ELF-1 (cell line): ENCODE data around the gene CST7.
A peak's percentile ranks its signal among the peaks of the same experiment; 100 is the strongest.
"Not testable (repeated sequence)": the region's sequence is repeated elsewhere in the genome, so short reads cannot be mapped to it uniquely, and the experiment has no call there.

Experiments
- DNase-seq: peaks from one replicate; pipeline ENCODE4 v3.0.0-alpha.2; 2016; ENCODE audit warnings: low read depth, low spot score

The CST7 gene

GRCh38 chr20:24929867-24930723 is 19.0 kb upstream of the CST7 start:
- DNase-seq: peak; percentile 86

DNA sequence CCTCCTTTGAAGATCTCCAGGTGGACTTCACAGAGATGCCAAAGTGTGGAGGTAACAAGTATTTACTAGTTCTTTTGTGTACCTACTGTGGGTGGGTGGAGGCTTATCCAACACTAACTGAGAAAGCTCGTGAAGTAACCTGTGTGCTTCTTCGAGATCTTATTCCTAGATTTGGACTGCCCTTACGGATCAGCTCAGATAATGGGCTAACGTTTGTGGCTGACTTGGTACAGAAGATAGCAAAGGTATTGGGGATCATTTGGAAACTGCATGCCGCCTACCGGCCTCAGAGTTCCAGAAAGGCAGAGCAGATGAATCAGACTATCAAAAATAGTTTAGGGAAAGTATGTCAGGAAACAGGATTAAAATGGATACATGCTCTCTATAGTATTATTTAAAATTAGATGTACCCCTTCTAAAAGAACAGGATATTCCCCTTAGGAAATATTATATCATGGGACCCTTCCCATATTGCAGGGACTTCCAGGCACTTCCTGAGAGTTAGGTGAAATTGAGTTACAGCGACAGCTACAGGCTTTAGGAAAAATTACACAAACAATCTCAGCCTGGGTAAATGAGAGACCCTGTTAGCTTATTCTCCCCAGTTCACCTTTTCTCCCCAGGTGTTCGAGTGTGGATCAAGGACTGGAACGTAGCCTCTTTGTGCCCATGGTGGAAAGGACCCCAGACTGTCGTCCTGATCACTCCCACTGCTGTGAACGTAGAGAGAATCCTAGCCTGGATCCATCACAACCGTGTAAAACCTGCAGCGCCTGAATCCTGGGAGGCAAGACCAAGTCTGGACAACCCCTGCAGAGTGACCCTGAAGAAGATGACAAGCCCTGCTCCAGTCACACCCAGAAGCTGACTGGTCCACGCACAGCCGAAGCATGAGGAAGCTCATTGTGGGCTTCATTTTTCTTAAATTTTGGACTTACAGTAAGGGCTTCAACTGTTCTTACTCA is 18.1 kb upstream of the CST7 start:
- not testable (repeated sequence) for DNase-seq

- not testable (repeated sequence) for DNase-seq
These were observed 17.2 kb upstream of the CST7 start for GRCh38 chr20:24931893-24932292.

DNA sequence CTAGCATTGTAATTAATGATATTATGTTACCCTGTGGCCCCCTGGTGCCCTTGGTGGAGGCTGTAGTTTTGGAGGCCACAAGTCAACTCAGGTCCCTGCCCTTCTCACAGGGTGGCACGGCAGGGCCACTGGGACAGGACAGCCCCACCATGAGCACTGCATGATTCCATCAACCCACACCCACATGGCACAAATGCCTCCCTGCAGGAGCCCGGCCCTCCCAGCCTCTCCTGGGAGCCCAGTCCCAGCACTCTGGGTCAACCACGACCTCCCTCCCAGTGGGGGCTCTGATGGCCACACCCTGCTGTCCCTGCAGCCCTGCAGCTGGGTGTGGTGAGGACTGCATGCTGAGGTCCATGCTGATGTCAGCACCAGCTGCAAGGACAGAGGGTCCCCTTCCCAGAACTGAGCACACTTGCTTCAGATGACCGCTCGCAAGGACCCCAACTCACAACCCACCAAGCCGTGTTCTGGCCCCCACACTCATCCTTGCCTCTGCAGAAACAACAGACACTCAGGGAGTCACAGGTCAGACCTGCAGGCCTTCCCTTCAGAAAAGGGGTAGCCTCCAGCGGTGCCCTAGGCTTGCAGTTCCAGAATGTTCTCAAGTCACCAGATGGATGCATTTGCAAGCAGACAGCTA is 15.7 kb upstream of the CST7 start:
- no peak for DNase-seq

DNA sequence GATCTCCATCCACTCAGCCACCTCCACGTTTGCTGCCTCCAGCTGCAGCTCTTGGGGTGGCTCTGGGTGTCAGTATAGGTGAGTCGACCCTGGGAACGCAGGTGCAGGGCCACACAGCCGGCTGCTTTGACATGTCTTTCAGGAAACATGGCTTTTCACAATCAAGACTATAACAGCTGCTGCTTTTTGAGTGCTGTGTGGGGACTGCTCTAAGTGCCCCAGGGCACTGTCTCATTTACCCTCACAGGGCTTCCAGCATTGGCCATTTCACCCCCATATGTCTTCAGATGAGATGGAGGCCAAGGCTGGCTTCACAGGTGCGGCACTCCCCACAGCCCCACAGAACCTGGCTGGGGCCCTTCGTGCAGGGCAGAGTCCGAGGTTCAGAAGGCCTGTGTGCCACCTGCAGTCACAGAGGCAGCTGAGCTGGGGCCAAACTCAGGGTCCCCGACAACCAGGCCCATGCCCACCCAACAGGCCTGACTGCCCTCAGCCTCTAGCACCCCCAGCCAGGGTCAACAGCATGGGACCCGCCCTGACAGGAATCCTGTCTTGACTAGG is 14.9 kb upstream of the CST7 start:
- no peak for DNase-seq

DNA sequence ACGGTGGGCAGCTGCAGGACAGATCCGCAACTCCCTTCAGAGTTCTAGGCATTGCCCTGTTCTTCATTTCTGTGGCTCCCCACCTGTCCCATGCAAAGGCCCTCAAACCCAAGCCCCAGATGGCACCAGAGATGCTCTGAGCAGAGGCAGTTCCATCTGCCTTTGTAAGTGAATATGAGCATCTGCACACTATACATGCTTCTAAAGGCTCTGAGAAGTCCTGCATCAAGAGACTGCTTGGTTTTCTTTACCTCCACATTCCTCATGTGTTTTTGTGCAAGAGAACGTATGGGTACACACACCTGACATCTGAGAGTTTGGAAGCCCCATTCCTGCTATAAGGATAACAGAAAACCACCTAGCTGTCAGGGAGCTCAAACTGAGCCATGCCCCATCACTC is 14.4 kb upstream of the CST7 start:
- DNase-seq: no peak

DNA sequence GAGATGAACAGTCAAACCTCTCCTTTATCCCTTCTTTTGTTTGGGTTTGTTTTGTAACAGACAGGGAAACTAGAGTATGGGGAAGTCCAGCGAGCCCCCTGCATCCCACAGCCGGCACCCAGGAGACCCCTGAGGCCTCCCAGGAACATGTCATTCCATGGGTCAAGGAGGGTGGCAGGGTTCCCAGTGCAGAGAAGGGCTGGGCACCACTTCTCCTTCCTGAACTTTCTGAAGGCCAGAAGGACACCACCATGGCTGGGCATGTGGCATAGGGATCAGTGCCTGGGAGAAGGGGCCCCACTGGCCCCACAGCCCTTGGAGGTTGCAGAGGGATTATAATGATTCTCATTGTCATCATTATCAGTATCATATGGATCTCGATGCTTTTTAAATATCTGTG is 13.9 kb upstream of the CST7 start:
- no peak for DNase-seq

DNA sequence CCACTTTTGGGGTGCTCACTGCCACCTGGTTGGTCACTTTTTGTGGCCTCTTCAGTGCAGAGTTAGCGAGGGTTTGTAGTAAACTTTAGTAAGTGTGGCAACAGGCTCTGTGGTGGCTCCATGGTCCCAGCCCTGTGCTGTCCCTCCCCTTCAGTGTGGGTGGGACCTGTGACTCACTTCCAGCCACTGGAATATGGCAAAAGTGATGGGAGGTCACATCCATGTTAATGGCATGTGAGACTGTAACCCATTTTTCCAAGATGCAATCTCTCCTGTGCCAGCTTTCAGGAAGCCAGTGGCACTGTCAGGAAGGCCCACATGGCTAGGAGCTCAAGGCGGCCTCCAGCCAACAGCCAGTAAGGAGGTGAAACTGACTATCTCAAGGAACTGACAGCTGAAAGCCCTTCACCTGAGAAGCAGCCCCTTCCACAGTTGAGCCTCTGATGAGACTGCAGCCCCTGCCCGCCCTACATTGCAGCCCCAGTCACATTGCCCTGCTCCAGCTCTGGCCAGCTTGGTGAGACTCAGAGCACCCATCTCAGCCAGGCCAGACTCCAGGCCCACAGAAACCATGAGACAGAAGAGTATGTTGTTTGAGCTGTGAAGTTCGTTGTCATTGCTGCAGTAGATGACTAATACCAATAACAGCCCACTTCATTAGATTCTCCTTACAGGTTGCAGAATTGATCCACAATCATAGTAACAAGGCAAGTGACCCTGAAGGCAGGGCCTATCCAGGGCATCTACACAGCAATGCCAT is 13.1 kb upstream of the CST7 start:
- no peak for DNase-seq

GRCh38 chr20:24936526-24937407 is 12.3 kb upstream of the CST7 start:
- DNase-seq: no peak

DNA sequence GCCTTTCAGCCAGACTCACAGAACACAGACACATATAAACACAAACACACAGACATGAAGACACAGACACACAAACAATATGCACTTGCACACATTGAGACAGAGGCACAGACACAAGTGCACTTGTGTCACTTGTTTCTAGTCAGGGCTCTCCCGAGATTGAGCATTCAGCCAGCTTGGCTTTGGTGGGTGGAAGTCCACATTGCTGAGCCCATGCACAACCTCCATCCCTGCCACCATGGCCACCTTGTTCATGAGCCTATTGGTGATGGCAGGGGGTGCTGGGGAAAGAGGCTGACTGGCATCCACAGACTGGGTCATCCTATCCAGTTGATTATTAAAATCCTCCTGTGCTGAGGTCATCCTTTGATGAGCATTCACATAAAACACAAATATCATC is 11.5 kb upstream of the CST7 start:
- no peak for DNase-seq

GRCh38 chr20:24938498-24938897 is 10.6 kb upstream of the CST7 start:
- no peak for DNase-seq

- no peak for DNase-seq
These were observed 10.0 kb upstream of the CST7 start for GRCh38 chr20:24939036-24939435.

GRCh38 chr20:24942679-24943078 is 6.4 kb upstream of the CST7 start:
- DNase-seq: no peak

DNA sequence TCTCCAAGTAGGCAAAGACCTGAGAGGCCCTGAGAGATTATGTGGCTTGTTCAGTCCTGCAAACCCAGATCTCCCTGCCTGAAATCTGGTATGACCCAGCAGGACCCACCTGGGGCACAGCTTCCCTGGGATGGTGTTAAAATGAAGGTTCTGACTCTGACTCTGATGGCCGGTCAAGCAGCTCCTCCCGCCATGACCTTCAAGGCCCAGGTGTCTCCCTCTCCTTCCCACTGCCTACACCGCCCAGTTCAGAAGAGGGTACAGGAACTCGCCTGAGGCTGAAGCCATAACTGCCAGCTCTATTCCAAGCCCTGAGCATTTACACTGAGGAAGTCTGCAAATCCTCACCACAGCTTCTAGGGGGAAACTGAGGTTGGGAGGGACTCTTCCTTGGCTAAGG is 5.9 kb upstream of the CST7 start:
- DNase-seq: no peak

DNA sequence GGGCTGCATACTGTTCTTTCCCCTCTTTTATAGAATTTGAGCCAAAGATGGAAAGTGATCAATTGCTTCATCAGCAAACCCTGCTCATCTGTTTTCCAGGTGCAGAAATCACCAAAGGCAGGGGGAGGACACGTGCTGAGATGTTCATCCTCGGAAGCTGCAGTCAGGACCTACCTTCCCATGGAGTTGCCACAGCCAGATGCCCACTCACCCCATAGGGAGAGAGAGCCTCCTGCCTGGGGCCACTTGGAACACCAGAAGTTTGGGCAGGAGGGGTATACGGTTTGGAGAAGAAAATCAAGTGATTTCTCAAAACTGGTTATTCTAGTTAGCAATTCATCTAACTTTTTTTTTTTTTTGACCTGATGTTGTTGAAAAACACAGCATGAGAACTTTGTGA is 5.3 kb upstream of the CST7 start:
- no peak for DNase-seq

DNA sequence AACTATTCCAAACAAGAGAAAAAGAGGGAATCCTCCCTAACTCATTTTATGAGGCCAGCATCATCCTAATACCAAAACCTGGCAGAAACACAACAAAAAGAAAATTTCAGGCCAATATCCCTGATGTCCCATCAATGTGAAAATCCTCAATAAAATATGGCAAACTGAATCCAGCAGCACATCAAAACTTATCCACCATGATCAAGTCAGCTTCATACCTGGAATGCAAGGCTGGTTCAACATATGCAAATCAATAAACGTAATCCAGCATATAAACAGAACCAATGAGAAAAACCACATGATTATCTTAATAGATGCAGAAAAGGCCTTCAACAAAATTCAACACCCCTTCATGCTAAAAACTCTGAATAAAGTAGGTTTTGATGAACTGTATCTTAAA is 2.7 kb upstream of the CST7 start:
- not testable (repeated sequence) for DNase-seq

GRCh38 chr20:24948396-24948938 is 602 bp upstream of the CST7 start:
- not testable (repeated sequence) for DNase-seq

DNA sequence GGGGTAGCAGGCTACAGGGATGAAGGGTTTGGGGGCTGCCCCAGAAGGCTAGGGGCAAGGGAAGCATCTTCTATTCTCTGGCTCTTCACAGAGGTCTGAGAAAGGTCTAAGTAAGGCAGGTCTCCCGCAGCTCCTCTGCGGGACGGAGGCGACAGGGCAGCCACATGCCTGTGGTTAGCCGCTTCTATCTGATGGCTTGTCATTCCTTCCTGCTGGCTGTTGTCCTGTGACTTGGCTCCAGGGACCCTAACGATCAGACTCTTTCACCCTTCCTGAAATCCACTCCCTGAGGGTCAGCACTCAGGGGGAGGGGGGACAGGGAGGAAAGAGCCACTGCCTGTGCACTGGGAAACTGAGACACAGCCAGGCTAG is 673 bp downstream of the CST7 start:
- DNase-seq: peak; percentile 24

GRCh38 chr20:24950128-24950835 is 1.2 kb downstream of the CST7 start:
- DNase-seq: no peak
